NT2/D1 (cell line): ENCODE measurements around the gene KRT26.

Experiments used
- YY1 ChIP-seq: IDR thresholded peaks from 2 replicates; pipeline ENCODE4 v1.6.1; 2011; ENCODE audit not compliant: insufficient read length, insufficient read depth
- ZNF274 ChIP-seq: IDR thresholded peaks from 2 replicates; pipeline ENCODE4 v1.6.1; 2011; ENCODE audit warnings: mild to moderate bottlenecking, low read depth, low read length

- TF ChIP-seq YY1 (no peak), ZNF274 (no peak)
These were observed 37.0 kb downstream of the KRT26 start for GRCh38 chr17:40735016-40735415.
